ENCODE data around the gene BCL6. TPM values are rescaled to one million over a fixed set of nuclear protein-coding genes. Genes with fewer than 3 reads are reported as not detected.

BCL6 gene
- total and polyA plus RNA-seq, 2 experiments from 2014 or later, result 2.6 to 5.9 TPM

GRCh38 chr3:187750513-187751123, 5.3 kb upstream of the BCL6 start:
- Histone ChIP-seq H3K27ac (ENCODE audit: low read depth) (peak overlapping the region; percentile 63), H3K4me1 (ENCODE audit: insufficient read depth) (peaks cover 37% of the 10 kb centered on the region), H2AFZ (peak overlapping the region; percentile 48; the same call in 1 of the 2 replicates), H3K79me2 (replicated peaks; ENCODE audit: insufficient read depth) (no peaks in the 10 kb centered on the region), H4K20me1 (replicated peaks; ENCODE audit: insufficient read depth) (no peaks in the 10 kb centered on the region), H3K4me2 (peak overlapping the region; percentile 71), H3K36me3 (ENCODE audit: insufficient read depth) (no peaks in the 10 kb centered on the region), H3F3A (replicated peaks; ENCODE audit: low read depth) (no peaks in the 10 kb centered on the region), H3K27me3 (ENCODE audit: insufficient read depth) (no peaks in the 10 kb centered on the region), H3K9me2 (ENCODE audit: insufficient read depth) (no peaks in the 10 kb centered on the region), H3K4me3 (peak overlapping the region; percentile 42)
- Mint-ChIP-seq H3K36me3 (ENCODE audit: low read depth) (no peaks in the 10 kb centered on the region), H3K4me1 (peaks cover 54% of the 10 kb centered on the region), H3K4me3 (peak overlapping the region; percentile 66), H3K9me3 (no peaks in the 10 kb centered on the region), H3K27me3 (ENCODE audit: insufficient read depth, low read depth, poor library complexity) (peaks cover 3% of the 10 kb centered on the region), H3K27ac (peak overlapping the region; percentile 93)
- TF ChIP-seq STAT1 (IDR thresholded peaks at IDR 0.05; ENCODE audit: unreplicated experiment) (no peak), CREB1 (CRISPR knock-in tag; IDR thresholded peaks at IDR 0.05; ENCODE audit: low read depth) (no peak), ZNF331 (CRISPR knock-in tag; IDR thresholded peaks at IDR 0.05; ENCODE audit: low read depth) (no peak), EZH2 (IDR thresholded peaks at IDR 0.05; ENCODE audit: low read depth, unreplicated experiment) (no peak), JUNB (IDR thresholded peaks at IDR 0.05; ENCODE audit: unreplicated experiment) (no peak), CTCF (conservative IDR thresholded peaks at IDR 0.05; ENCODE audit: low read depth in 2 of 2) (no peak), EZH2phosphoT487 (IDR thresholded peaks at IDR 0.05; ENCODE audit: unreplicated experiment) (no peak), ZNF114 (CRISPR knock-in tag; IDR thresholded peaks at IDR 0.05) (no peak), ETS1 (IDR thresholded peaks at IDR 0.05) (no peak), NANOG (IDR thresholded peaks at IDR 0.05; ENCODE audit: borderline replicate concordance) (no peak), REST (IDR thresholded peaks at IDR 0.05; ENCODE audit: unreplicated experiment) (no peak), ZNF462 (CRISPR knock-in tag; IDR thresholded peaks at IDR 0.05) (no peak), POLR2AphosphoS5 (IDR thresholded peaks at IDR 0.05; ENCODE audit: low read depth) (no peak)
- peak; percentile 62 for DNase-seq (ENCODE audit: low spot score)
- peak; percentile 11 for ATAC-seq
